DMS 273 treated with DMSO at 0.1 percent for 48 hours (cell line): ENCODE measurements around the gene PRSS12.
"Not testable (repeated sequence)": the region's sequence is repeated elsewhere in the genome, so short reads cannot be mapped to it uniquely, and the experiment has no call there.

ENCODE experiments used
- DNase-seq: peaks from one replicate; lab custom pipeline; 2025; lab: John Stamatoyannopoulos, UW

Gene PRSS12

GRCh38 chr4:118278473-118279274 lies 74.1 kb downstream of the PRSS12 start:
- peak; percentile 83 for DNase-seq

GRCh38 chr4:118277243-118277642 lies 75.6 kb downstream of the PRSS12 start:
- DNase-seq = no peak

DNA sequence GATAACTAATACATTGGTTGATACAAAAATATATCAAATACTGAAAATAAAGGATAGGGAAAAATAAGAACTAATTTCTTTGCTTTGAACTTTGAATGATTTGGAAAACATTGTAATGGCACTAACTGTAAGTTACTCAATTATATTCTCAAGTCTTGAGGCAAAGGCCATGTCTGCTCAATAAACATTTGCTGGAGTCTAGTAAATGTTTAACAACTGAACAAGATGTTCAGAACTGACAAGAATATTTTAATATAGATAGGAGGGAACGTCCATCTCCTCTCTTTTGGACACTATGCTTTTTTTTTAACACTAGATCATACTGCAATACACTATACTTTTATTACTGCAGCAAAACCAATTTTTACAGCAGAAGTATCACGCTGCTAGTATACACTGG lies 76.2 kb downstream of the PRSS12 start:
- no peak for DNase-seq

DNA sequence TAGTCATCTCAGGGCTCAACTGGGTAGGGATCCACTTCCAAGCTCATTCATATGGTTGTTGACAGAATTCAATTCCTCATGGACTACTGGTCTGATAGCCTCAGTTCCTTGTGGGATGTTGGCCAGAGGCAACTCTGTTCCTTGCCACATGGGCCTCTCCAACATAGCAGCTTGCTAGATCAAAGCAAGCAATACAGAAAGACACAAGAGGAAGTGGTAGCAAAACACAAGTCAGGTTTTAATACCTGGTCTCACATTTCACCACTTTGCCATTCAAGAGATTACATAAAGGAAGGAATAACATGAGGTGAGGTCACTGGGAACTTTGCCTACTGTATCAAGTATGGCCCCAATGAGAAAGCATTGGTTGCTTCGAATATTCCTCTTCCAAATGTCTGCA lies 79.2 kb downstream of the PRSS12 start:
- no peak for DNase-seq

DNA sequence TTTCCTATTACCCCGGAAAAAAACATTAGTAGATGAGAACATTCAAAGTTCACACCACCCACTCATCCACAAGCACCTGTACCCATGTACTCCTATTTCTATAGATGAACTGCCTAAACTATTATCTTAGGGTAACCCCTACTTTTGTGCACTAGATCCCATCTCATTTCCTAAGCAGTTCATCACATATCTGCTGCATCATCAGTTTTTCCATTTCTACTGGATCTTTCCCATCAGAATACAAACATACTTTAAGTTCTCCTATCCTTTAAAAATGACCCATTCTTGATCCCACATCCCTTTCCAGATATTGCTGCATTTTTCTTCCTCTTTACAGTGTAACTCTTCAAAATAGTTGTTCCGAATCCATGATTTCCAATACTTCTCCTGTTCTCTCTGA lies 81.0 kb downstream of the PRSS12 start:
- DNase-seq = no peak

- peak; percentile 14 for DNase-seq
Observed at GRCh38 chr4:118270492-118270891, 82.3 kb downstream of the PRSS12 start.

DNA sequence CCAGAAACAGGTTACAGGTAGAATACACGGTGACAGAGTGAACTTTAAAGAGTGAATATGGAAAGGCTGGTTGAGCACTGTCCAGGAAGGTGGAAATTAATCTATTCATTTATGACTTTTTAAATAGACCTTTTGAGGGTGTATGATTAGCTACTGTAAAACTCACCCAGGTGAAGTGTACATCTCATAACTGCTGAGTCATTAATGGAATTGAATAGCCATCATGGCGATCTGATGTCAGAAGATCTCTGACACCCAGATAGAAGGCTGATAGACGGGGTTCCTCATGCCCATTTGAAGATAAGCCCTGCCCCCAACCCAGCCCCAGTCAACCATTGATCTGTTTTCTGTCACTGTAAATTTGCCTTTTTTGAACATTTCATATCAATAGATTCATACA lies 84.0 kb downstream of the PRSS12 start:
- DNase-seq = no peak

DNA sequence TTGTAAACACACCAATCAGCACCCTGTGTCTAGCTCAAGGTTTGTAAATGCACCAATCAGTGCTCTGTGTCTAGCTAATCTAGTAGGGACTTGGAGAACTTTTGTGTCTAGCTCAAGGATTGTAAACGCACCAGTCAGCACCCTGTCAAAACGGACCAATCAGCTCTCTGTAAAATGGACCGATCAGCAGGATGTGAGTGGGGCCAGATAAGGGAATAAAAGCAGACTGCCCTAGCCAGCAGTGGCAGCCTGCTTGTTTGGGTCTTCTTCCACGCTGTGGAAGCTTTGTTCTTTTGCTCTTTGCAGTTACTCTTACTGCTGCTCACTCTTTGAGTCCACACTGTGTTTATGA lies 86.7 kb downstream of the PRSS12 start:
- DNase-seq = not testable (repeated sequence)

GRCh38 chr4:118265312-118266144 lies 87.3 kb downstream of the PRSS12 start:
- DNase-seq = no peak

DNA sequence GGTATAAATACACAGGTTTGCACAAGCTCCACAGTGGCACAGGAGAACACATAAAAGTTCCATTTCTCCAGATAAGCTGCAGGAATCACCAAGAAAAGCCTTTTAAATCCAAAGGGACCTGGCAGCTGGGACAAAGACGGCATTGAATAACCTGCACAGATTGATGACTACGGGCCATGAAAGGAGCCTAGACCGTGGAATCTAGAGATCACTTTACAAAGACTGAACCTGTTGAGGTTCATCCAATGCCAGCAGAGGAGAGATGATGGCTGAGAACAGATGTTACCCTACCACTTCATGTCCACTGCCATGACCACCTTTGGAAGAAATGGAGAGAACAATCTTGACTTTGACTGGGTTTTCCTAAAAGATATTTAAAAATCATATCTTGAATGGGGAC lies 88.7 kb downstream of the PRSS12 start:
- DNase-seq = no peak

- no peak for DNase-seq
Observed at GRCh38 chr4:118260309-118260708, 92.5 kb downstream of the PRSS12 start.

DNA sequence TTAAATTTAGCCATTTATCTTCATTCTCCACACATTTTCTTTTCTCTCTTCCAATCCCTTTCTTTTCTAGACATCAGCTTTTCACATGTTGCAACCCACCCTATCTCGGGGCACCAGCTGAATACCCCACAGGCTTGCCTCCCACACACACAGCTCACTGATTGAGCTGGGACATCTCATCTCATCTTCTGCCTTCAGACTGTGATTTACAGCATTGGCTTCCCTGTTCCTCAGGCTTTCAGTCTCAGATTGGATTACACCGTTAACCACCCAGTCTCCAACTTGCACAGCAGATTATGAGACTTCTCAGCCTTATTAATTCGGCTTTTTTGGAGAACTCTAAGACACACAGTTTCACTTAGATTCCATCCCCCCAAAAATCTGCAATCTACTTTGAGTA lies 93.7 kb downstream of the PRSS12 start:
- DNase-seq = no peak

DNA sequence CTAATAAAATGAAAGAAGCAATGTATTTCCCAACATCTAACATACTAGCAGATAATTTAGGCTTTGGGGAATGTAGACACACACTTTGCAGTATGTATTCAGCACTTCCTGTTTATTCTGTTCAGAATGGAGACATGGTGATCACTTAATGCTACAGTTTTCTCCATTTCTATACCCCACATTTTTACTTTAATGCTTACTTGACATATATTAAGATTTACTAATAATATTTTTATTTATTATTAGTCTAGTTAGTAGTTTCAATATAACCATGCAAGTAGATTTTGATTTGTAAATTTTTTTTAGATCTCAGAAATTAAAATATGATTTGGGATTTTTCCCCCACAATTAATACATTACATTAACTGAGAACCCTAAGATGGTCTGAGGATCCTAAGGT lies 98.4 kb downstream of the PRSS12 start:
- no peak for DNase-seq

DNA sequence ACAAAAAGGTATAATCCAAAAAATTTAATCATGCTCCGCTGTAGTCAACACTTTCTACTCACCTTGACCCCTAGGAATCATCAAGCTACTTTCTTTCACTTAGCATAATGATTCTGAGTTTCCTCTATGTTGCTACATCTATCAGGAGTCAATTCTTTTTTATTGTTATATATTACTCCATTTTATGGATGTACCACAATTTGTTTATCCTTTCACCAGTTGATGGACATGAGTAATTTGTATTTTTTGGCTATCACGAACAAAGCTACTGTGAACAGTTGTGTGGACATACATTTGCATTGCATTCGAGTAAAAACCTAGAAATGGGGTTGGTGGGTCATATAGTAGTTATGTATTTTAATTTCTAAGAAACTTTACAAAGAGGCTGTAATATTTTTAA lies 102.9 kb downstream of the PRSS12 start:
- DNase-seq = no peak

- DNase-seq = no peak
Observed at GRCh38 chr4:118237531-118237930, 115.3 kb downstream of the PRSS12 start.

- DNase-seq = no peak
Observed at GRCh38 chr4:118235566-118236120, 117.2 kb downstream of the PRSS12 start.
